HG03520 (cell line): Measurements from ENCODE around the gene HSP90AB1.

Source experiments
- ATAC-seq: cut with Tn5 transposase; IDR thresholded peaks from one replicate; pipeline ENCODE4 v1.9.1; 2021; ENCODE audit warnings: mild to moderate bottlenecking, moderate library complexity; ENCODE audit not compliant: unreplicated experiment

The HSP90AB1 gene

DNA sequence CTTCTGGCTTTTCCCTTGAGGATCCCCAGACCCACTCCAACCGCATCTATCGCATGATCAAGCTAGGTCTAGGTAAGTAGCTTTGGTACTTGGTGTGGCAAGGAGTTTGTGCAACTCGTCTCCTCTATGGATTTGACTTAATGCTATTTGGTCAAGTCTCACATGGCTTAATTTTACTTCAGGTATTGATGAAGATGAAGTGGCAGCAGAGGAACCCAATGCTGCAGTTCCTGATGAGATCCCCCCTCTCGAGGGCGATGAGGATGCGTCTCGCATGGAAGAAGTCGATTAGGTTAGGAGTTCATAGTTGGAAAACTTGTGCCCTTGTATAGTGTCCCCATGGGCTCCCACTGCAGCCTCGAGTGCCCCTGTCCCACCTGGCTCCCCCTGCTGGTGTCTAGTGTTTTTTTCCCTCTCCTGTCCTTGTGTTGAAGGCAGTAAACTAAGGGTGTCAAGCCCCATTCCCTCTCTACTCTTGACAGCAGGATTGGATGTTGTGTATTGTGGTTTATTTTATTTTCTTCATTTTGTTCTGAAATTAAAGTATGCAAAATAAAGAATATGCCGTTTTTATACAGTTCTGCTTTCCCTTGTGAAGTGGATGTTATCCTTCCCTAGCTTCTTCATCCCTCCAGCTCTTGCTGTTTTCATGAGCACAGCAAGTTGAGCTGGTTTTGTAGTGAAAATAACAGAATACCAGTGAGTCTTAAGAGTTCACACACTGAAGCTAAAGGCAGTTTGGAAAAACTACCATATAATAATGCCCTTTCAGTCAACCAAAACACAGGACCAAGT lies 6.6 kb downstream of the HSP90AB1 start:
- no peak for ATAC-seq

DNA sequence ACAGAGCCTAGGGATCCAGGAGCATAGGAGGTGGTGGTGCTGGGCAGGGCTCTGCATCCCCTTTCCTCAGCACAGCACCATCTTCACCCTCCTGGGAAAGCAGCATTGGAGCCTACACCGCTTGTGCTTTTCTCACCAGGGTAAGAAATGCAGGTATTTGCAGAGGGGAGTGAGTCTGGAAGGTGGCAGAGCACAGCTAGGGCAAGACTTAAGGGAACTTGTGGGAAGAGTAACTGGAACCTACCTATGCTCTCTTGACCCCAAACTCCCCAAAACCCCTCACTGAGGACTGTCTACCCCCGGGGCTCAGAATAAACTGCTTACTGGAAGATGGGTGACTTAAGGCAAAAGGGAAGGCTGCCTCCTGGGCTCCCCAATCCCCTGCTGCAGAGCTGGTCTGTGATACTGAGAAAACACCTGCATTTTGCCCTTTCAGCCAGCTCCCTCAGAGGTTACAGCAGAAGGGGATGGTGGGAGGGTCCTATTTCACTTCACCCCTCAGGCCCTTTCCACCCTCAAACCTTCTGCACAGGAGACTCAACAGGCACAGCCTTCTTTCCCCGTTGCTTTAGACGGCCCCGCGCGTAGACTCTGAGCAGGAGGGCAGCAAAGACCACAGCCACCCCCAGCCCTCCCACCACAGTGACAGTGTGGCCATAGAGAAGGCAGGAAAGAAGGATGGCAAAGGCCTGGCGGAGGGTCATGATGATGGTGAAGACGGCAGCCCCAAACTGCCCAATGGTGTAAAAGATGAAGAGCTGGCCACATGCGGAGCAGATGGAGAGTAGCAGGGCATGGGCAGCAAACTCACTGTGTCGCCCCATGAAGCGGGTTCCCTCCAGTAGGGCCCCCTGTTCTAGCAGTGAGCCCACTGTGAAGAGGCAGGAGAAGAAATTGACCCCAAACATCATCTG lies 7.5 kb downstream of the HSP90AB1 start:
- no peak for ATAC-seq

DNA sequence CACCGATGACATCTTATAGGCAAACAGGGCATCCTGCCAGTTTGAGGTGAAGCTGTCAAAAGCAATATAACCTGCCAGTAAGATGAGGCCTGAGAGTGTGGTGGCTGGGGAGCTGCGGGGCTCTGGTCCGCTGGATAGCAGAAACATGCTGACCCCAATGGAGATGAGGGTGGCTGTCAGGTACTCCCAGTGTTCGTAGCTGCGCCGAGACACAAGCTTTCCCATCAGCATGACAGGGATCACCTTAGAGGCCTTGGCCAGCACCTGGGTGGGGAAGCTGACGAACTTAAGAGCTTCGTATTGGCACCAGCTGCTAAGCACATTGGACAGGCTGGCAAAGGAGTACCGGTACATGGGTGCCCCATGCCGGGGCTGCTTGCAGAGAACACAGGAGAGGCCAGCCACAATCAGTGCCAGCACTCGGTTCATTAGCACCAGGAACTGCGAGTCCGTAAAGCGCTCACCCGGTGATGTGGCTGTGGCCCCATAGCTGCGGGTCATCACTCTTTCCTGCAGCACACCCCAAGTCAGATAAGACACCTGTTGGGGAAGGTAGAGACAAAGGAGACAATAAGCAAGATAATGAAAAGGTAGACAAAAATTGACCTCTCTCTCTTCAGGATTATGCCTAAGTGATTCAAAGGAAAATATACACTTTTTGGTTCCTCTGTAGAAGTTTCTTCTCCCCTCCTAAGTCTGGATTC lies 8.4 kb downstream of the HSP90AB1 start:
- no peak for ATAC-seq

DNA sequence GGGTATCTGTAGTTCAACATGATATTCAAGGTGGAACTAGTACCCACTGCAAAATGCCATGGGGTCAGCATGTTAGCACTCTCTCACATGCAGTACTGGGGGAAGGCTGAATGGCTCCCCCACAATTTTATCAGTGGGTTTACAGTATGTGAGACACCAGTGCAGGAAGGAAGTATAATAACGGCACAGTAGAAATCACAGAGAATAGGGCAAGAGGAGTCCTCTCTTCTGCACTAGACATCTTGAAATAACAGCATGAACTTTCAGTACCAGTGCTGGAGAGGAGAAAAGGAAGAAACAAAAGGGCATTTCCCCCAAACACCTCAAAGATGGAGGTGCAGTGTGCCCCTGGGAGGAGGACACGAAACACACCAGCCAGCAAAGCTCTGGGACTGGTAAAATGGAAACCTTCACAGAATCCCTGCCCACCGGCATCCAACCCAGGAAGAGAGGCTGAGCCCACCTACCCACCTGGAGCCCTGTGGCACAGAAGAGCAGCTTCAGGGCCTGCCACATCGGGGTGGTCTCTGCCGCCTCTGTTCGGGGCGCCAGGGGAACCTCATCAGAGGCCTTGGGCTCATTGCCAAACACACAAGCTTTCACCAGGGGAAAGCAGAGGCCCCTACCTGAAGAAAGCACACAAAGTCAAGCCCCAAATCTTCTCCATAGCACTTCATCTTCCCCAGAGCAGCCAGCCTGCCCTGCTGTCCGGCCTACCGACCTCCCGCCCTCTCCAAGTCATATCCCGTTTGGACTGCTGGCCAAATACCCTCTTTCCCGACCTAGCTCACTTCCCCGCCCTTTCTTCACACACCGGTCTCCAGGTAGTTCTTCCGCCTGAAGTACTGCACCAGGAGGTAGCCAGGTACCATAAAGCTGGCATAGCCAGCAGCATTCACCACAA lies 9.2 kb downstream of the HSP90AB1 start:
- no peak for ATAC-seq

DNA sequence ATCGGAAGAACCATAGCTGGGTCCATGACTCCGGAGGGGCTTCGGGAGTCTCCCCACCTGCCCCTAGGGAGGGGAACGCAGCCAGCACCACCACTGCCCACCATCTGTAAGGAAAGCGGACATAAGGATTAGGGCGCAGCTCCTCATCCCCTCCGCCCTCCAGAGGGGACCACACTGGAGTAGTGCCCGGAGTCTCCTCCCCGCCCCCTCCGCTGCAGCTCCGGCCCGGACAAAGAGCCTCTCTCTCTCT lies 9.8 kb downstream of the HSP90AB1 start:
- no peak for ATAC-seq

DNA sequence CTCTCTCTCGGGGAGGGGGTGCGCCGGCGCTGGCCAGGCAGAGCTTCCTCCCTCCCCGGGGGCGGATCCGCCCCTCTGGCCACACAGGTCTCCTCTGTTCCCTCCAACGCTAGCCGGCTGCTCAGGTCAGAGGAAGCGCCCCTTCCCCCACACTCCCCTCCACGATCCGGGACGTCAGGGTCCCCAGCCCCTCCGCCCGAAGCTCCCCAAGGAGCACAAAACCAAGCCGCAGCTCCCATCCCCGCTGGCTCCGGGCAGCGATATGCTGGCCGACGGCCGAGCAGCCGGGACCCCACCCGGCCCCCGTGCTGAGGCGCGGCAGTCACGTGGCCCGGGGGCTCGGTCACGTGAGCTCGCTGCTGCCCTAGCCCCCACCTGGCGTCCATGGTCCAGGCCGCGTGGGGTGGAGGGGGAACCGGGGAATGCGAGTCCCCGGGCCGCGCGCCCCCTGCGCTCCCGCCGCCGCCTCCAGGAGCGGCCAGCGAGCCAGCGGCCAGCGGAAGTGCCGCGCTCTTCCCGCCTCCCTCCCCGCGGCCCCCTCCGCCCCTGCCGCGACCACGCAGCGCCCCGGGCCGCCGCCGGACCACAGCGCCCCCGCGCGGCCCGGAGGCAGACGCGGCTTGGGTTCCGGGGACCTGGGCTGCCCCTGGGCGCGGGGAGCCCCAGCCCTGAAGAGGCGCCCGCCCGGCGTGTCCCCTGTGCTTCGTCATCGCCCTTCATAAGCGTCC lies 10.3 kb downstream of the HSP90AB1 start, which contains the start of gene SLC35B2:
Gene SLC35B2 (minus strand): TSS at position 504 of the 728 bp plus-strand sequence. CDS start 118 bp downstream, at position 386.
- peak; percentile 38 for ATAC-seq

DNA sequence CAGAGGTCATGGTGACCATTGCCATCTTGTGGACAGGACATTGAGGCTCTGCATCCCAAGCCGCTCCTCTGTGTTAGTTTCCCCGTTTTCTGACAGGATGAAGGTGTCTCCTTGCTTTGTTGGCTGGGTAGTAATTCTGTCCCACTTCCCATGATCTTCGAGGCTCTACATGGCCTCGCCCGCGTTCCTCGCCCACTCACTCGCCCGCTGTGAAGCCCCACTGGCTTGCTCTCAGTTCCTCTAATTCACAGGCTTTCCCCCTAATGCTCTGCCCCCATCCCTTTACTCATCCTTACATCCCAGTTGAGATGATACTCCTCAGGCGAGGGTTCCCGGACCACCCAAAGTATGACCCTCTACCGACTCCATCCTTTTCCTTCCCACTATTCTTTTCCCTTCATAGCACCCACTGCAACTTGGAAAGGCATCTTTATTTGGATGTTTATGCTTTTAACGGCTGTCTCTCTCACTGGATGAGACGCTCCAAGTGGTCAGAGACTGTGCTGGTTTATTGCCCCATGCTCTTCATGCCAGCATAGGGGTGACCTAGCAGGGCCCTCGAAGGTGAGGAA lies 10.9 kb downstream of the HSP90AB1 start:
- peak; percentile 21 for ATAC-seq

DNA sequence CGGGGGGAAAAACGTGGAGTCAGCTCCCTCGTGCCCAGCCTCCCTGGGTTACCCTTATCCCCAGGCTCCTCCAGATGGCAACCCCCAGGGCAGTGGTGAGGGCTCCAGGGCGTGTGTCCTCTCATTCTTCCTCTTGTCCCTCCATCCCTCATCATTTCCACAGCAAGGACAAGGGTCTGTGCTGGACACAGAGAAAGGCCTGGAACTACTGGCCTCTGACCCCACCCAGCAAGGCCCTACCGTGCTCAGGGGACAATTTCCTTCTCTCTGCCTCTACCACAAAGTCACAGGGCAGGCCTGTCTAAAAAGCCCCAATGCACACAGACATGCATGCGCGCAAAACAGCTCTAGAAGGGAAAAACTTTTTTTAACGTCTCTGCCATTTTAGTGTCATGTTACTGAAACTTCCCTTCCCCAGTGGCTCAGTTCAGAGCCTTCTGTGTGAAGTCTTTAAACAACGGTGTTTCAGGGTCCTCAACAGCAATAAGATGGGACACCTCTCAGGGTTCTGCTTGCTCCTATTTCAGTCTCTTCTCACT lies 11.5 kb downstream of the HSP90AB1 start:
- no peak for ATAC-seq

DNA sequence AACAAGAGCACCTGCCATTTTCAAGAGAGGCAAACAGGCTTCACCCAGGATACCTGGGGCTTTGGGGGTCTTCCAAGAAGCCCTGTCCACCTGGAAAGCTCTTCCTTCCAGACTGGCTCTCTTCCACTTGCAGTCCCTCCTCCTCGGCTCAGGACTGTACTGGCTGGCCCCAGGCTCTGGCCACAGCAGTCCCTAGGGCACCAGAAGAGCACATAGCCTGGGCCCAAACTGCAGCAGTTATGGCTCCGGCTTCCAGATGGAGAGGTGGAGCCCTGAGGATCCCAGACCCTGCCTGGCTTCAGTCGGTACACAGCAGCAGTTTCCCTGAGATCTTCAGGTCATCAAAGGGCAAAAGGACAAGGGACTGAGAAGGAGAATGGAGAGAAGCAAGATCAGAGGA lies 12.0 kb downstream of the HSP90AB1 start:
- ATAC-seq, result no peak

DNA sequence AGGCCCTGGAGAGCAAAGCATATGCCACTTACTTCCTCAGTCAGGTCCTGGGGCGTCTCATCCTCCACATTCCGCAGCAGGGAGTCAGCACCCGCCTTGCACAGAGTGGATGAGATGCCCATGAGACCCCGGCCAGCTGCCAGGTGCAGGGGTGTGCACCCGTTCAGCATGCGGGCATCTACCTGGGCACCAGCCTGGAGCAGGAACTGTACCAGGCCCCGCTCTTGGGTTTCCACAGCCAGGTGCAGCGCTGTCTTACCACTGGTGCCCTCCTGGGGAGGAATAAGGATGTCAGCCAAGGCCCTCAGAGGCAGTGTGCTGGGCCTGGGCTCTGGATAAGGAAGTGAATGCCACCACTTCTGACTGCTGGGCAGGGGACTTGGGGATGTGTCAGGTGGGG lies 13.1 kb downstream of the HSP90AB1 start:
- no peak for ATAC-seq

DNA sequence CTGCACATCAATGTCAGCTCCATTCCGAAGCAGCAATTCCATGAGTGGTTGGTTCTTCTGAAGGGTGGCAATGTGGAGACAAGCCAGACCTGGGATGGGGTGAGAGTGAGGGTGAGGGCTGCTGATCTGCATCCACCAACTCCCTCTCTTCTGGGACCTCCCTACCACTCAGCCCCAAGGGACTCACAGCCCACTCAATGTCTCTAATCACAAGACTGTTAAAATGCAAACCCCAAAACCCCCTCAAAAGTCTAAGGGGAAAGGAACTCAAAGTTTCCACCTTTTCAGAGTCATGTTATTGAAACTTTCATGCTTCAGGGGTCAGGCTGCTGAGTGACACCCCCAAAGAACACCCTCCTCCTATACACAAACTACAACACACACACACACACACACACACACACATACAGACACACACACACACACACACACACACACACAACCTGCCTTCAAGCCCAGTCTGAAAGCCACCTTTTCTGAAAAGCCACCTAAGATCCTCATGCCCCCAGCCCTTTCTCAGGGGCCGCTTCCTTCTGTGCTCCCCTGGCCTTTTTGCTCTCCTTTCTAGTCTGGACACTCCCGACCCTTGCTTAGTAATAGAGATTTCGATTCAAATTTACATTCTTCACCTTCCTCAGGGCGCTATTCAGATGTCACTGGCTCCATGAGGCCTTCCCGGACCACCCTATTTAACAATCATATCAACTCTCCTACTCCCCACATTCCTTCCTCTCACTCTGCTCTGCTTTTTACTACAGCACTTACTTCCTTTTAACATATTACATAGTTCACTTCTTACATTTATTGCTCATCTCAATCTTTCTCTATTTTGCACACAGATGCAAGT lies 13.8 kb downstream of the HSP90AB1 start:
- ATAC-seq, result no peak

DNA sequence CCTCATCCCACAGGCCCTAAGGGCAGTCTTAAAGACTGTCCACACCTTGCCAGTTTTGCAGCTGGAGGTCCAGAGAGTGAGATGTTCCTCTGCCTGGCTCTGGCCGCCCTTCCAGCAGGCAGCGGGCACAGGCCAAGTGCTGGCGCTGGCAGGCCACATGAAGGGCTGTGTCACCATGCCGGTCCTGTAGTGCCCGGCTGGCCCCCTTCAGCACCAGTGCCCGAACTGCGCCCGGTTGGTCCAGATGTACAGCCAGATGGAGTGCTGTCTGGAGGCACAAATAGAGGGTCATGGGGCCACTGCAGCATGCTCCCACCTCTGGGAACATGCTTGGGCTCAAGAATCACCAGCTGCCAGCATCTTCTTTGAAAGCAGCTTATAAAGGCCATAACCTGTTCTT lies 14.7 kb downstream of the HSP90AB1 start:
- no peak for ATAC-seq

DNA sequence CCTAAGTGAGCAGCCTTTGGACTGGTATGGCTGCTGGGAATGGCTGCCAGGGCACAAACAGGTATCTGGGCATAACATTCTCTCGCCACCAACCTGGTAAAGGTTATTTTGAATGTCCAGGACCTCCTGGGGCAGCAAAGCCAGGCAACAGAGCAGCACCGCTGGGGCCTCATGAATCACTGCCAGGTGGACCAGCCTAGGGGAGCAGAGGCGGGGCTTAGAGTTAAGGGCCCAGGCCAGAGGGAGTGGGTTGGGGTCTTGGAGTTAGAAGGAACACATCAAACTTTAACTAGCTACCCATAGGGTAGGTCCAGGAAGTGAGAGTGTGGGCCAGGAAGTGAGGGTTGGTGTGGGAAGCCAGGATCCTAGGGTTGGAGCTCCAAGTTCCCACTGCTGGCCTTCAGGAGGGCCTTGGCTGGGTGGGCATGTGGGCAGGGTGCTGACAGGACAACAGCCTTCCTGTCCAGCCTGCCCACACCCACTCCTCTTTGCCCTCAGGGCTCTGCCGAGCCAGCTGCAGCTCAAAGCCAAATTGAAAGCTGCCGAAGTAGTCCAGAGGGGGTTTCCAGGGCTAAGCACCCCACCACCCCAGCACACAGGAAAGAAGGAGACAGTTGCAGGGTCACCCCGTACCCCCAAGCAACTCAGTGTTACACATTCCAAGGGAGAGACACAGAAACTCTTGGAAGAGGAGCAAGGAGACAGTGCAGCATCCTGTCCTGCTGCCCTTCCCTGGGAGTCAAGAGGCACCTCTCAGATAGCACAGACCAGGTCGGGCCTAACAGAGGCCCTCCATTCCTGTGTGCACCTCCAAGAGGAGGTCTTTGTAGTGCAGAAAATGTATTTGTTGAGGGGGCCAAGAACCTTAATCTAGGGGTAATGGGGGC lies 15.8 kb downstream of the HSP90AB1 start:
- ATAC-seq, result no peak

DNA sequence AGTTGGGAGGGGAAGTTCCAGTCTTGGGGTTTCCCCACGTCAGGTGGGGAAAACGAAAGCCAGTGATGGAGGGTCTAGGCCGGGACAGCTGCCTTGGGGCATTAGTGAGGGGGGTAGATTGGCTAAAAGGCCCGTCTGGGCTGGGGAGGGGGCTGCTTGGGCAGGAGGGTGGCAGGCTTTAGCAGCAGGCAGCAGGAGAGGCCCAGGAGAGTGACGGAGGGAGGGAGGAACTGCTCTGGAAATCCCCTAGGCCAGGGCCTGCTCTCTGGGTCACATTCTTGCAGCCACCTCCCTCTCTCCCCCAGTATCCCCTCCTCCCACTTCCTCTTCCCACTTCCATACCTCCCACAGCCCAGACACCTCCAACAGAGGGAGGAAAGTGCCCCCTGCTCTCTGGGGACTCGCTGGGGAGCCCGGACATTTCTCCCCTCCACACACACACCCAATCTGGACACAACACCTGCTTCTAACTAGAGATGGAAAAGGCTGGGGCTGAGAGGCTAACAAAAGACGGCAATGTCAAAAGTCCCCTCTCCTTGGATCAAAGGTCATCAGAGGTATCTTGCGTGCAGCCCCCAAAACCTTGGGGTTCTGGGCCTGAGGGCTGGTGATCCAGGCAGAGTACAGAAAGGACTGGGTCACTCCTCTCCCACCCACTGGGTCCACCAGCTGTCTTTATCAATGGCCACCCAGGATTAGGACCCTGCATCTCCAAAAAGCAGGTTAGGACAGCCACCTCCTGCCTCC lies 16.6 kb downstream of the HSP90AB1 start:
- no peak for ATAC-seq

DNA sequence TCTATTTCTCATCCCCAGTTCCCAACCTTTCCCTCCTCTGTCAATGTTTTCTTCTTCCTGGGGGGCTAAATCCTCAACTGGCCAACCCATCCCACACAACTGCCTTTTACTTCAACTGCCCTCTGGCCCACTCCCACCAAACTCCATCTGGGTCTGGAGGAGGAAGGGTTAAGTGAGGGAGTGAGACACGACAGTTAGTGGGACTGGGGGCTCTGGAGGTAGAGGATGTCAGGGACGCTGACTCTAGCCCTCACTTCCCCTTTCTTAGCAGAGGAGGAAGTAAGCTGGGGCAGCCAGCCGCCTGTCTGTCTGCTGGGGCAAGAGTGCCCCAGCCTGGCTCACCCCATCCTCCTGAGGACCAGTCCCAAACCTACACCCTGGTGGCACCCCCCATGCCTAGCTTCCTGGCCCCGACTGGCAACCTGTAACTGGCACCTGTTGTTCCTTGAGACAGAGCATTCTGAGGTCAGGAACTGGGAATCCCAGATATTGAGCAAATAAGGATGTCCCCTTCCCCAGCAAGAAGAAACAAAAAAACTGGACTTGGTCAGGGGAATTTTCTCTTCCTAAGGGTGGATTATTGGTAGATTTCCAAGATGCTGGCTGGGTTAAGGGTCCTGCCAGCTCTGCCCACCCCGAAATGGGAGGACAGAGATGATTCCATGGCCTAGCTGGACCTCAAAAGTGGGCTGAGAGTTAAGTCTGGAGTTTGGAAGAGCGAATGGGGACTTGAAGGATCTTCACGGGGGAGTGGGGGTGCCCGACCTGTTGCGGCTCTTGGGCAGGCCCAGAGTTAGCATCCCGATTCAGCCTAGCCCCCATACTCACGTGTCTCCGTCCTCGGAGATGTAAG lies 17.5 kb downstream of the HSP90AB1 start:
- ATAC-seq, result peak; percentile 29
